BE2C (cell line): Measurements from ENCODE around the gene SPATA3.
A peak's percentile ranks its signal among the peaks of the same experiment; 100 is the strongest.

ENCODE experiments used
- DNase-seq: peaks from one replicate; pipeline ENCODE4 v3.0.0-alpha.2; 2020
- H3K27me3 ChIP-seq: fragments of 250-450 bp; sonication (Bioruptor Pico); 2 replicates; pipeline ENCODE4 v1.5.1; 2020; ENCODE audit warnings: mild to moderate bottlenecking
- H3K36me3 ChIP-seq: fragments of 250-450 bp; sonication (Bioruptor Pico); 2 replicates; pipeline ENCODE4 v1.5.1; 2020; ENCODE audit warnings: mild to moderate bottlenecking
- H3K4me1 ChIP-seq: fragments of 250-450 bp; sonication (Bioruptor Pico); 2 replicates; pipeline ENCODE4 v1.5.1; 2020
- H3K4me3 ChIP-seq: 2 replicates; pipeline ENCODE4 v1.5.1; 2011; ENCODE audit warnings: low read depth, low read length
- H3K9me3 ChIP-seq: fragments of 250-450 bp; sonication (Bioruptor Pico); 2 replicates; pipeline ENCODE4 v1.5.1; 2020
- TF ChIP-seq, protein P1 (sequence below): IDR thresholded peaks from 2 replicates; pipeline ENCODE4 v1.5.1; 2012; ENCODE audit warnings: mild to moderate bottlenecking, low read depth, low read length

SPATA3 gene

DNA sequence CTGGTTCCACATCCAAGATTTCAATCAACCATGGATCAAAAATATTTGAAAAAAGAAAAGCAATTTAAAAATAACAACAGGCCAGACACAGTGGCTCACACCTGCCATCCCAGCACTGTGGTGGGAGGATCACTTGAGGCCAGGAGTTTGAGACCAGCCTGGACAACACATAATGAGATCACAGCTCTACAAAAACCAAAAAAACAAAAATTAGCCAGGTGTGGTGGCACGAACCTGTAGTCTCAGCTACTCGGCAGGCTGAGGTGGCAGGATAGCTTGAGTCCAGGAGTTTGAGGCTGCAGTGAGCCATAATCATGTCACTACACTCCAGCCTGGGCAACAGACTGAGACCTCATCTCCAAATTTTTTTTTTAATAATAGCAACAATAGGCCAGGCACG, 13.4 kb upstream of the SPATA3 start:
- no peaks in the 10 kb centered on the region for H3K9me3 ChIP-seq
- H3K36me3 ChIP-seq = no peaks in the 10 kb centered on the region
- TF ChIP-seq, protein P1, sequence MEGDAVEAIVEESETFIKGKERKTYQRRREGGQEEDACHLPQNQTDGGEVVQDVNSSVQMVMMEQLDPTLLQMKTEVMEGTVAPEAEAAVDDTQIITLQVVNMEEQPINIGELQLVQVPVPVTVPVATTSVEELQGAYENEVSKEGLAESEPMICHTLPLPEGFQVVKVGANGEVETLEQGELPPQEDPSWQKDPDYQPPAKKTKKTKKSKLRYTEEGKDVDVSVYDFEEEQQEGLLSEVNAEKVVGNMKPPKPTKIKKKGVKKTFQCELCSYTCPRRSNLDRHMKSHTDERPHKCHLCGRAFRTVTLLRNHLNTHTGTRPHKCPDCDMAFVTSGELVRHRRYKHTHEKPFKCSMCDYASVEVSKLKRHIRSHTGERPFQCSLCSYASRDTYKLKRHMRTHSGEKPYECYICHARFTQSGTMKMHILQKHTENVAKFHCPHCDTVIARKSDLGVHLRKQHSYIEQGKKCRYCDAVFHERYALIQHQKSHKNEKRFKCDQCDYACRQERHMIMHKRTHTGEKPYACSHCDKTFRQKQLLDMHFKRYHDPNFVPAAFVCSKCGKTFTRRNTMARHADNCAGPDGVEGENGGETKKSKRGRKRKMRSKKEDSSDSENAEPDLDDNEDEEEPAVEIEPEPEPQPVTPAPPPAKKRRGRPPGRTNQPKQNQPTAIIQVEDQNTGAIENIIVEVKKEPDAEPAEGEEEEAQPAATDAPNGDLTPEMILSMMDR = no peak
- DNase-seq = no peak
- H3K27me3 ChIP-seq = no peaks in the 10 kb centered on the region
- no peaks in the 10 kb centered on the region; the same call in 1 of the 2 replicates for H3K4me1 ChIP-seq
- no peak overlapping the region for H3K4me3 ChIP-seq

DNA sequence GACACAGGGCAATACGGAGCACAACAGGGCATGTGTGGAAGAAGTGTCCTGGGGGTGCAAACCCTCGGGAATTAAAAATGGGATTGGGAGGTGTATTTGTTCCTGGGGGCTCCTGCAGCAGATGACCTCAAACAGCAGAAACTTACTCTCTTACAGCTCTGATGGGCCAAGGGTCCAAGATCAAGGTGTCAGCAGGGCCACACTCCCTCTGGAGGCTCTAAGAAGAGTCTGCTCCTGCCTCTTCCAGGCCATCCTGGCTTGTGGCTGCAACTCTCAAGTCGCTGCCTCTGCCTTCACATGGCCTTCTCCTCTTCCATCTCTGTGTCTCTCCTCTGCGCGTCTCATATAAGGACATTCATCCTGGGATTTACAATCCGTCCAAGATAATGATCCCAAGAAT, 12.4 kb upstream of the SPATA3 start:
- TF ChIP-seq, protein P1 = no peak
- no peaks in the 10 kb centered on the region for H3K27me3 ChIP-seq
- H3K4me3 ChIP-seq = no peak overlapping the region
- no peaks in the 10 kb centered on the region; the same call in 1 of the 2 replicates for H3K4me1 ChIP-seq
- DNase-seq = no peak
- no peaks in the 10 kb centered on the region for H3K36me3 ChIP-seq
- no peaks in the 10 kb centered on the region for H3K9me3 ChIP-seq

DNA sequence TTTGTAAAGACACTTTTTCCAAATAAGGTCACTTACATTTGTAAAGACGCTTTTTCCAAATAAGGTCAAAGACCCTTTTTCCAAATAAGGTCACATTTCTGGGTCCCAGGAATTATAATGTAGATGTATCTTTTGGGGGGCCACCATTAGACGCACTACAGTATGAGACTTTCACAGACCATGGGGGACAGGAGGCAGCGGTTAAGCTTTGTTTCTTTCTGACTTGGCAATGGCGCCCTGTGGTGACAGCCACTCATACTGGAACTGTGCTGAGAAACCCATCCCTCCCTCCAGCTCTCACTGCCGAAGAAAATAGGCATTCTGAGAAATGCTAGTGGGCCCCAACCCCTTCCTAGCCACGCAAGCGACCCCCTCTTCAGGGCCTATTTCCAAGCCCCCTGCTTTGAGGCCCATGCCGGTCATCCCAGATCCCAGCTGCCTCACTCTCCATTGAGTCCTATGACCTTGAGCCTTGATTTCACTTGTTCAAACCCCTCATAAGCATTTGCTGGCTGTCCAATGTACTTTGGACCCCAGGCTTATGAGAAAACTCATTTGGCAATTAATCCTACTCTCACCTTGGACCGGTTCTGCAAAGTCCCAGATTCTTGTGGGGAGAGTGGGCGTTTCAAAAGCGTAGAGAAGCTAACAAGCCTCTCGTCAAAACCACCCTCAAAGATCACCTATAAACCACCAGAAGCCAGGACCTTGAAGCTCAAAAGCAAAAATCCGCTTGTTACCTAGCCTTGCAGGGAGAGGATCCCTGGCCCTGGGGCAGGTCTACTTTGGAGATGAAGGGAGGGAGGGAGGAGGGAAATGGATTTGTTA, 11.3 kb upstream of the SPATA3 start:
- TF ChIP-seq, protein P1 = no peak
- no peak overlapping the region for H3K4me3 ChIP-seq
- no peaks in the 10 kb centered on the region for H3K36me3 ChIP-seq
- H3K9me3 ChIP-seq = no peaks in the 10 kb centered on the region
- no peaks in the 10 kb centered on the region; the same call in 1 of the 2 replicates for H3K4me1 ChIP-seq
- no peaks in the 10 kb centered on the region for H3K27me3 ChIP-seq
- DNase-seq = no peak

DNA sequence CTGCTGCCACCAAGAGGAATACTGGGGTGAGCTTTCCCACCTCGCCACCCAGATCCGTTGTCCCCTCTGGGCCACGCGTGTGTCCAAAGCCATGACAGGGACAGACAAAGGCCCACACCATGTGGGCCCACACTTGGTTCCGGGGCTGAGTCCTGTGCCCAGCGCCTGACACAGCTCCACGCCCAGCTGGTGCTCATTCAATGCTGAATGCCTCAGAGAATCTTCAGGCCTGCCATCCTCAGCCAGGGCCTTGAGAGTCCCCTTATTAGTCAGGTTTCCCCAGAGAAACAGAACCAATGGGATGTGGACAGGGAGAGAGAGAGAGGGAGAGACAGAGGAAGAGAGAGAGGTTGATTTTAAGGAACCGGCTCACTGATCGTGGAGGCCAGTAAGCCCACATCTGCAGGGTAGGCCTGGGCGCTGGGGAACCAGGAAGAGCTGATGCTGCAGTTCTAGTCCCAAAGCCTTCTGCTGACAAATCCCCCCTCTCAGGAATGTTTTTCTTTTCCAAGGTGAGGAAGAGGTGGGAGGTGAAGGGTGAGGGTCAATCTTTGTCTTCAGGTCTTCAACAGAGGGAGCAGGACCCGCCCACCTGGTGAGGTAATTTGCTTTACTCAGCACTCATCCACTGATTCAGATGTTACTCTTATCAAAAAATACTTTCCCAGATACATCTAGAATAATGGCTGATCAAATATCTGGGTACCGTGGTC, 10.2 kb upstream of the SPATA3 start:
- TF ChIP-seq, protein P1 = no peak
- no peaks in the 10 kb centered on the region for H3K36me3 ChIP-seq
- DNase-seq = no peak
- H3K4me3 ChIP-seq = no peak overlapping the region
- no peaks in the 10 kb centered on the region; the same call in 1 of the 2 replicates for H3K4me1 ChIP-seq
- H3K9me3 ChIP-seq = no peaks in the 10 kb centered on the region
- H3K27me3 ChIP-seq = no peaks in the 10 kb centered on the region

DNA sequence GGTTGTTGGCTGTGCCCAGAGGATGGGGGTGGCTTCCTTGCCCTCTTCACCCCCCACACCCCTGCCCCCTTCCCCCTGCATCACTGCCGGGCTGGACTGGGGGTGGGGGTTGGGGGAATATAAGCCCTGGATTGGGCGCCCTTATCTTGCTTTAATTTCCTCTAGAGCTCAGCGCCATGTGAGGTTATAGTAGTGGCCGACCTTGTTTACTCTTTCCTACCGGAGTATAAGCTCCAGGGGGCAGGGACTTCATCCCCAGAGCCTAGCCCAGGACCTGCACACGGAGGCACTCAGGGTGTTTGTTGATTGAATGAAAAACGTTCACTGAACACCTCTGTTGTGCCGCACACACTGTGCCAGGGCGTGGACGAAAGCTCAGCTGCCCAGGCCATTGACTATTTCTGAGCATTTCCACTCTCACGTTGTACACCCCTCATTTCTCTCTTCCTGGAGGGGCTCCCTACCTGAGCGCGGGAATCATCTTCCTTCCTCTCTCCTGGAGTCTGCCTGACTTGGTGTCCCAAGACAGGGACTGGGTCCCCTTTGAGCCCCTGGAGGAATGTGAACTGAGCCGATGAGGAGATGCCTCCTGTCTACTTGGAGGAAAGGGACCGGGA, 9.3 kb upstream of the SPATA3 start:
- no peak for DNase-seq
- Histone ChIP-seq H3K27me3 (no peaks in the 10 kb centered on the region), H3K4me3 (peak overlapping the region; percentile 58), H3K4me1 (no peaks in the 10 kb centered on the region; the same call in 1 of the 2 replicates), H3K9me3 (no peaks in the 10 kb centered on the region), H3K36me3 (no peaks in the 10 kb centered on the region)
- TF ChIP-seq, protein P1 = no peak
